Tibial nerve (tissue), 4 donors: ENCODE measurements around the gene ARID5B.

Experiments
- CTCF ChIP-seq, 5 experiments: fragments of 200-600 bp in 3 of 5; fragments of 450-650 bp in 2 of 5; sonication (generic) in 3 of 5; IDR thresholded peaks; one replicate each; pipeline ENCODE4 v1.5.1; 2016 to 2019; ENCODE audit warnings: antibody characterized with exemption in 5 of 5, mild to moderate bottlenecking in 3 of 5, moderate library complexity in 2 of 5
- EP300 ChIP-seq, 2 donors: sonication (generic); formaldehyde crosslinking; IDR thresholded peaks; one replicate each; pipeline ENCODE4 v1.6.1; 2017; ENCODE audit warnings: antibody characterized with exemption in 2 of 2, mild to moderate bottlenecking in 1 of 2
- POLR2A ChIP-seq, 2 donors: fragments of 450-650 bp; IDR thresholded peaks; one replicate each; pipeline ENCODE4 v1.6.1; 2017; ENCODE audit warnings: antibody characterized with exemption in 2 of 2, mild to moderate bottlenecking in 2 of 2, moderate library complexity in 2 of 2

GRCh38 chr10:62027841-62028501 is 126.5 kb downstream of the ARID5B start:
- TF ChIP-seq CTCF (IDR thresholded peaks at IDR 0.05) (no peak), POLR2A (IDR thresholded peaks at IDR 0.05) (no peak), EP300 (IDR thresholded peaks at IDR 0.05) (no peak)
